Heart right ventricle (tissue), 16 donors: ENCODE measurements around the gene DGKI. TPM values are rescaled to one million over a fixed set of nuclear protein-coding genes. Genes with fewer than 3 reads are reported as not detected.

Experiments
- ATAC-seq, 8 donors: fragments of 200-7000 bp; cut with Tn5 transposase; one replicate each; pipeline ENCODE4 v1.9.1; 2020; ENCODE audit warnings: mild to moderate bottlenecking in 8 of 8, moderate library complexity in 8 of 8, moderate number of reproducible peaks in 1 of 8
- DNase-seq, 2 donors: peaks; one replicate each; pipeline ENCODE4 v3.0.0-alpha.2; 2020
- H3K27ac ChIP-seq, 10 donors: fragments of 200-600 bp; sonication (generic) in 2 of 10; one replicate each; pipeline versions ENCODE4 v1.5.0 to v1.8.0; 2020 to 2022; ENCODE audit warnings: mild to moderate bottlenecking in 3 of 10
- H3K27me3 ChIP-seq, 7 donors: fragments of 200-600 bp; one replicate each; pipeline ENCODE4 v1.8.0; 2021 to 2022; ENCODE audit warnings: mild to moderate bottlenecking in 2 of 7
- H3K36me3 ChIP-seq, 9 donors: fragments of 200-600 bp; sonication (generic) in 1 of 9; one replicate each; pipeline versions ENCODE4 v1.5.0 to v1.8.0; 2020 to 2022; ENCODE audit warnings: mild to moderate bottlenecking in 2 of 9
- H3K4me1 ChIP-seq, 9 donors: fragments of 200-600 bp; sonication (generic) in 1 of 9; one replicate each; pipeline versions ENCODE4 v1.5.0 to v1.8.0; 2020 to 2022; ENCODE audit warnings: mild to moderate bottlenecking in 4 of 9
- H3K4me3 ChIP-seq, 10 donors: fragments of 200-600 bp; sonication (generic) in 2 of 10; one replicate each; pipeline versions ENCODE4 v1.5.0 to v1.8.0; 2020 to 2022; ENCODE audit warnings: mild to moderate bottlenecking in 7 of 10, moderate library complexity in 2 of 10
- H3K9me3 ChIP-seq, 11 donors: fragments of 200-600 bp in 10 of 11; sonication (generic) in 2 of 11; one replicate each; pipeline versions ENCODE4 v1.5.0 to v1.8.0; 2013 to 2022; ENCODE audit warnings: mild to moderate bottlenecking in 2 of 11, control low read depth in 1 of 11, moderate library complexity in 1 of 11
- CTCF ChIP-seq, 9 donors: fragments of 200-600 bp; sonication (generic) in 2 of 9; IDR thresholded peaks; one replicate each; pipeline versions ENCODE4 v1.5.0 to v1.8.0; 2021 to 2022; ENCODE audit warnings: antibody characterized with exemption in 9 of 9, mild to moderate bottlenecking in 5 of 9, moderate library complexity in 1 of 9
- WGBS, 2 donors: extraction: QIAGEN DNeasy Blood & Tissue Kit; methylation state at CpG; one replicate each; pipeline ENCODE4 v1.1.7; 2013; ENCODE audit warnings: inconsistent platforms in 1 of 2; 5-methylcytosine and 5-hydroxymethylcytosine counted together
- intact Hi-C, 10 donors: fragments of 100-400 bp; cut with DNase I; formaldehyde crosslinking; loops; one replicate each; pipeline versions ENCODE4 v1.11.1 to v1.14.2; 2022
- polyA plus RNA-seq, 2 donors: library from polyadenylated mRNA; stranded (reverse); fragments of 200-250 nt; gene quantifications; one replicate each; pipeline ENCODE4 v1.2.3, GENCODE V29; 2013
- total RNA-seq, 10 donors: library from RNA; stranded (reverse); fragmentation: NEBNext Ultra II Directional in 3 of 10; extraction: Animal tissue kit (Norgen Biotek cat#: 25700) in 3 of 10; gene quantifications; one replicate each; pipeline versions ENCODE4 v1.2.1 to v1.2.4, GENCODE V29; 2021 to 2023
- donor health status: Arrhythmogenic right ventricular cardiomyopathy.
- donor health status: ischemic (EF 13 %, LVEDD 7.1; RV severe dilation, severe dysfunction).
- donor health status: healthy with polysubstance abuse.
- donor health status: DM: no; HTN: yes; CAD: no.
- donor health status: DM: no; HTN: no; CAD: no.
- donor health status: ischemic (EF 25% LVEDD 6.9; RV normal size, moderate dysfunction).
- donor health status: ischemic (EF 25% LVEDD 5.7; RV mildly dilated, moderate dysfunction).
- donor health status: healthy.
- donor health status: DM: yes; HTN: yes; CAD: no.
- donor health status: Ischemic cardiomyopathy.
- donor health status: ischemic (EF 35%, LVEDD 5.7; RV mildly dilated, moderate dysfunction).
- donor health status: nonischemic (EF 11% LVEDD 7.7; RV severe dilation, severe dysfunction).
- donor health status: DM: yes; HTN: yes; CAD: no.
- donor health status: PGD.
- donor health status: ischemic (EF 29% LVEDD 5.4; RV normal size, mild dysfunction).
- donor health status: nonischemic (EF 23%, LVEDD 6.1; RV moderate dilation, normal function).

The DGKI gene
- total and polyA plus RNA-seq, 12 donors: 0.16 to 2.6 (median 1.2) TPM

GRCh38 chr7:137742051-137742450 is 104.7 kb downstream of the DGKI start:
- no peak for ATAC-seq
- intact Hi-C loops: no loop called here
- 77 to 81% methylated on average over 3 of the region's 3 CpGs for WGBS, 2 donors

GRCh38 chr7:137741443-137741842 is 105.3 kb downstream of the DGKI start:
- Histone ChIP-seq H3K36me3 (no peaks in the 10 kb centered on the region), H3K4me3 (no peak overlapping the region), H3K9me3 (peaks cover 0 to 10% (median 0%) of the 10 kb centered on the region in 11 donors), H3K4me1 (no peaks in the 10 kb centered on the region), H3K27ac (no peak overlapping the region), H3K27me3 (peaks cover 0 to 6% (median 0%) of the 10 kb centered on the region in 7 donors)
- DNase-seq (no peak), ATAC-seq (no peak)
- intact Hi-C loops: no loop called here
- no peak for TF ChIP-seq CTCF (IDR thresholded peaks at IDR 0.05)
- WGBS, 2 donors: 80 to 85% methylated on average over 2 of the region's 2 CpGs

More at GRCh38 chr7:137742051-137742450, 104.7 kb downstream of the DGKI start:
- H3K36me3 ChIP-seq: no peaks in the 10 kb centered on the region
- peaks cover 0 to 10% (median 0%) of the 10 kb centered on the region in 11 donors for H3K9me3 ChIP-seq
- DNase-seq: no peak
- TF ChIP-seq CTCF (IDR thresholded peaks at IDR 0.05): no peak
- no peaks in the 10 kb centered on the region for H3K4me1 ChIP-seq
- H3K4me3 ChIP-seq: no peak overlapping the region
- H3K27ac ChIP-seq: no peak overlapping the region
- peaks cover 0 to 6% (median 0%) of the 10 kb centered on the region in 7 donors for H3K27me3 ChIP-seq

GRCh38 chr7:137734221-137734620 is 112.6 kb downstream of the DGKI start:
- no peaks in the 10 kb centered on the region for H3K36me3 ChIP-seq
- no peak overlapping the region for H3K27ac ChIP-seq
- H3K4me1 ChIP-seq: no peaks in the 10 kb centered on the region
- H3K27me3 ChIP-seq: peaks cover 0 to 7% (median 0%) of the 10 kb centered on the region in 7 donors
- 45 to 49% methylated on average over 5 of the region's 5 CpGs for WGBS, 2 donors
- TF ChIP-seq CTCF (IDR thresholded peaks at IDR 0.05): no peak
- no peaks in the 10 kb centered on the region for H3K9me3 ChIP-seq
- intact Hi-C loops: no loop called here
- no peak for DNase-seq
- ATAC-seq: no peak
- no peak overlapping the region for H3K4me3 ChIP-seq

- no peak for TF ChIP-seq CTCF (IDR thresholded peaks at IDR 0.05)
- Histone ChIP-seq H3K4me1 (no peaks in the 10 kb centered on the region), H3K27me3 (peaks cover 0 to 7% (median 0%) of the 10 kb centered on the region in 7 donors), H3K36me3 (no peaks in the 10 kb centered on the region), H3K9me3 (no peaks in the 10 kb centered on the region), H3K4me3 (no peak overlapping the region), H3K27ac (no peak overlapping the region)
- ATAC-seq (no peak), DNase-seq (no peak)
- 74 to 76% methylated on average over 2 of the region's 2 CpGs for WGBS, 2 donors
- intact Hi-C loops: no loop called here
These were observed 114.6 kb downstream of the DGKI start for GRCh38 chr7:137732168-137732567.
